ENCODE results near the gene MORN4. TPM values are rescaled to one million over a fixed set of nuclear protein-coding genes. Genes with fewer than 3 reads are reported as not detected.

Gene MORN4
- total RNA-seq, 3 donors from 2014 or later (not counting 1 experiment from before 2014, with no cell fraction given): 0.14 to 2.0 (median 1.6) TPM

- 93% methylated on average over 33 of the region's 33 CpGs for whole genome bisulfite sequencing (ENCODE audit: insufficient coverage)
- Histone ChIP-seq H3K9me3 (ENCODE audit: control insufficient read depth, insufficient read depth, low read length) (no peaks in the 10 kb centered on the region), H3K4me3 (ENCODE audit: low read length) (no peak overlapping the region), H3K27me3 (ENCODE audit: control insufficient read depth, insufficient read depth, low read length) (no peaks in the 10 kb centered on the region), H3K36me3 (ENCODE audit: control insufficient read depth, insufficient read depth, low read length) (no peaks in the 10 kb centered on the region), H3K27ac (ENCODE audit: low read length) (no peak overlapping the region), H3K4me1 (ENCODE audit: control insufficient read depth, insufficient read depth, low read length) (peaks cover 4% of the 10 kb centered on the region)
- no peak overlapping the region for H3K27ac Mint-ChIP-seq
- no peaks in the 10 kb centered on the region for H3K9me3 Mint-ChIP-seq
- intact Hi-C loops (cut with micrococcal nuclease): no loop called here
- H3K4me3 Mint-ChIP-seq: no peak overlapping the region
- DNase-seq (no peak), ATAC-seq (no peak)
- no peaks in the 10 kb centered on the region for H3K36me3 Mint-ChIP-seq
- H3K27me3 Mint-ChIP-seq (ENCODE audit: low read depth in 2 of 2): no peaks in the 10 kb centered on the region
- H3K4me1 Mint-ChIP-seq: no peaks in the 10 kb centered on the region
- no peak for TF ChIP-seq CTCF (IDR thresholded peaks at IDR 0.05)
These were observed 63.0 kb downstream of the MORN4 start for GRCh38 chr10:97570146-97570788.

- Histone ChIP-seq H3K4me3 (ENCODE audit: low read length) (no peak overlapping the region), H3K9me3 (ENCODE audit: control insufficient read depth, insufficient read depth, low read length) (no peaks in the 10 kb centered on the region), H3K36me3 (ENCODE audit: control insufficient read depth, insufficient read depth, low read length) (no peaks in the 10 kb centered on the region), H3K27me3 (ENCODE audit: control insufficient read depth, insufficient read depth, low read length) (no peaks in the 10 kb centered on the region), H3K27ac (ENCODE audit: low read length) (no peak overlapping the region), H3K4me1 (ENCODE audit: control insufficient read depth, insufficient read depth, low read length) (peaks cover 4% of the 10 kb centered on the region)
- no peaks in the 10 kb centered on the region for H3K36me3 Mint-ChIP-seq
- no peaks in the 10 kb centered on the region for H3K4me1 Mint-ChIP-seq
- TF ChIP-seq CTCF (IDR thresholded peaks at IDR 0.05): no peak
- intact Hi-C loops (cut with micrococcal nuclease): no loop called here
- 93% methylated on average over 15 of the region's 15 CpGs for WGBS (ENCODE audit: insufficient coverage)
- no peaks in the 10 kb centered on the region for H3K9me3 Mint-ChIP-seq
- no peaks in the 10 kb centered on the region for H3K27me3 Mint-ChIP-seq (ENCODE audit: low read depth in 2 of 2)
- no peak for DNase-seq
- H3K4me3 Mint-ChIP-seq: no peak overlapping the region
- no peak overlapping the region for H3K27ac Mint-ChIP-seq
- no peak for ATAC-seq
These were observed 65.4 kb downstream of the MORN4 start for GRCh38 chr10:97567891-97568290.

- intact Hi-C loops (cut with micrococcal nuclease): no loop called here
- Mint-ChIP-seq H3K27ac (no peak overlapping the region), H3K9me3 (no peaks in the 10 kb centered on the region), H3K27me3 (ENCODE audit: low read depth in 2 of 2) (no peaks in the 10 kb centered on the region), H3K4me1 (no peaks in the 10 kb centered on the region), H3K4me3 (no peak overlapping the region), H3K36me3 (no peaks in the 10 kb centered on the region)
- no peak overlapping the region for H3K27ac ChIP-seq (ENCODE audit: low read length)
- no peaks in the 10 kb centered on the region for H3K36me3 ChIP-seq (ENCODE audit: control insufficient read depth, insufficient read depth, low read length)
- no peaks in the 10 kb centered on the region for H3K4me1 ChIP-seq (ENCODE audit: control insufficient read depth, insufficient read depth, low read length)
- ATAC-seq (no peak), DNase-seq (no peak)
- 100% methylated on average over 2 of the region's 2 CpGs for WGBS (ENCODE audit: insufficient coverage)
- no peaks in the 10 kb centered on the region for H3K27me3 ChIP-seq (ENCODE audit: control insufficient read depth, insufficient read depth, low read length)
- no peak for TF ChIP-seq CTCF (IDR thresholded peaks at IDR 0.05)
- no peak overlapping the region for H3K4me3 ChIP-seq (ENCODE audit: low read length)
- no peaks in the 10 kb centered on the region for H3K9me3 ChIP-seq (ENCODE audit: control insufficient read depth, insufficient read depth, low read length)
These were observed 66.8 kb downstream of the MORN4 start for GRCh38 chr10:97566336-97566996.
